ENCODE data around the gene ARHGAP10. TPM values are rescaled to one million over a fixed set of nuclear protein-coding genes. Genes with fewer than 3 reads are reported as not detected.

The ARHGAP10 gene
- total RNA-seq, 1 experiment from 2014 or later: 9.0 TPM

DNA sequence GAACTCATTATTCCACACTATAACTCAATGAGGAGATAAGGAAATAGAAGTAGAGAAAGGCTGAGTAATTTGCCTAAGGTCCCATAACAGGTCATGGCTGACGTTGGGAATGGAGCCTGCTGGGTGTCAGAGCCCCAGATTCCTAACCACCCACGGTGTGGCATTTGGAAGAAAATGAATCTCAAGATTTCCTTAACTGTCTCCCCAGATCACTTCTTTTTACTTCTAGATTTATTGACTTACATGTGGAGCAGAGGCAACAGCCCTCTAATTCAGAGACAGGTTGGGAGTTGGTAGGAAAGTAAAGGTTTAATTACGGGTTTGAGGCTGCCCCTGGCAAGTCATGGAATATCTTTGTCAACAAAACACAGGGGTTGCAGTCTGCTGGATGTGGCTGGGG is 134.0 kb downstream of the ARHGAP10 start:
- no peak overlapping the region for H3K4me2 ChIP-seq (ENCODE audit: low read length)
- BruUV-seq (replicated peaks): no TSS peak
- no peak overlapping the region for H2AFZ ChIP-seq (ENCODE audit: low read length)
- no peak for ATAC-seq
- no peaks in the 10 kb centered on the region for H3K9me3 ChIP-seq (ENCODE audit: low read length)
- TF ChIP-seq EZH2 (IDR thresholded peaks at IDR 0.05; ENCODE audit: low read length, unreplicated experiment) (no peak), EZH2phosphoT487 (IDR thresholded peaks at IDR 0.05; ENCODE audit: borderline replicate concordance, low read length) (no peak)
- TF ChIP-seq, protein P1, sequence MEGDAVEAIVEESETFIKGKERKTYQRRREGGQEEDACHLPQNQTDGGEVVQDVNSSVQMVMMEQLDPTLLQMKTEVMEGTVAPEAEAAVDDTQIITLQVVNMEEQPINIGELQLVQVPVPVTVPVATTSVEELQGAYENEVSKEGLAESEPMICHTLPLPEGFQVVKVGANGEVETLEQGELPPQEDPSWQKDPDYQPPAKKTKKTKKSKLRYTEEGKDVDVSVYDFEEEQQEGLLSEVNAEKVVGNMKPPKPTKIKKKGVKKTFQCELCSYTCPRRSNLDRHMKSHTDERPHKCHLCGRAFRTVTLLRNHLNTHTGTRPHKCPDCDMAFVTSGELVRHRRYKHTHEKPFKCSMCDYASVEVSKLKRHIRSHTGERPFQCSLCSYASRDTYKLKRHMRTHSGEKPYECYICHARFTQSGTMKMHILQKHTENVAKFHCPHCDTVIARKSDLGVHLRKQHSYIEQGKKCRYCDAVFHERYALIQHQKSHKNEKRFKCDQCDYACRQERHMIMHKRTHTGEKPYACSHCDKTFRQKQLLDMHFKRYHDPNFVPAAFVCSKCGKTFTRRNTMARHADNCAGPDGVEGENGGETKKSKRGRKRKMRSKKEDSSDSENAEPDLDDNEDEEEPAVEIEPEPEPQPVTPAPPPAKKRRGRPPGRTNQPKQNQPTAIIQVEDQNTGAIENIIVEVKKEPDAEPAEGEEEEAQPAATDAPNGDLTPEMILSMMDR (conservative IDR thresholded peaks at IDR 0.05; ENCODE audit: low read depth, low read length): no peak
- no peaks in the 10 kb centered on the region for H3F3A ChIP-seq (ENCODE audit: low read length, unreplicated experiment)
- peaks cover 2% of the 10 kb centered on the region; the same call in 1 of the 2 replicates for H3K36me3 ChIP-seq (ENCODE audit: low read depth, low read length)
- no peaks in the 10 kb centered on the region for H3K79me2 ChIP-seq (ENCODE audit: low read length)
- no peaks in the 10 kb centered on the region for H3K27me3 ChIP-seq (ENCODE audit: low read length)
- no peak overlapping the region for H3K4me3 ChIP-seq (ENCODE audit: low read length)
- H3K9ac ChIP-seq (ENCODE audit: low read length): no peak overlapping the region
- CTCF ChIA-PET: interaction anchor here (0.6 kb wide), 1 partner anchor 59 kb away, joined by 4 read pairs; no protein-coding TSS in a partner anchor
- no peaks in the 10 kb centered on the region for H4K20me1 ChIP-seq (ENCODE audit: low read length)
- no peaks in the 10 kb centered on the region for H3K4me1 ChIP-seq (ENCODE audit: insufficient read depth, low read length)
- DNase-seq: no peak
- no peaks in the 10 kb centered on the region for H3K9me2 ChIP-seq (replicated peaks; ENCODE audit: low read length)
- intact Hi-C loops (cut with micrococcal nuclease): loop anchor here (1.0 to 10.0 kb wide), 7 partner anchors 94 to 849 kb away; no protein-coding TSS in a partner anchor
- POLR2A ChIA-PET (ENCODE audit: unreplicated experiment): no interaction called here
- H3K27ac ChIP-seq (ENCODE audit: low read length): no peak overlapping the region

DNA sequence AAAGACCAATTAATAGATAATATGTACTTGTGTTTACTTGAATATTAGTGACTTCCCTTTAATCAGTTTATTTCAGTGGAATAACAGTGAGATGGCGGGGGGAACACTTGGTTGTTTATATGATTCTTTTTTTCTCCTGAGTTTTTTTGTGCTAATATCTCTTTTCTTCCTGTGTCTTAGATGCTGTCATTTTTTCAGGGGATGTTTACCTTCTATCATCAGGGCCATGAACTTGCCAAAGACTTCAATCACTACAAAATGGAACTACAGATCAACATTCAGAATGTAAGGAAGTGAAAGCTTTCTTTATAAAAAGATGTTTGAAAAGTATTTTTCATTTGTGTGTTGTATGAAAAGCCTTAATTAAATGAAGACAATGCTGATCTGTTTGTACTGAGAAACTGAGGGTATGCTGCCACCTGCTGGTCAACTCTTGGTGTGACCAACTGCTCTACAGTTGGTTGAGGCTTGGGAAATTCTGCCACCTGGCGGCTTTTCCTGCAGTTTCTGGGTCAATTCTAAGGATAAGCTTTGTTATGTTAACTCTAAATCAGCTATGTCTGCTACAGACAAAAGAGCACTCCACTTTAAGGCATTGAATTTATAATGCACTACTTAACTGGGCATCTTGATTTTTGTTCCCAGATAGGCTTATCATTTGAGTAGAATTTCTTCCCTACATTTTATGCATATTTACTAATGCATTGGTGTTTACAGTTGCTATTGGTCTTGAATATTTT is 134.8 kb downstream of the ARHGAP10 start:
- H3K27me3 ChIP-seq (ENCODE audit: low read length): no peaks in the 10 kb centered on the region
- TF ChIP-seq EZH2 (IDR thresholded peaks at IDR 0.05; ENCODE audit: low read length, unreplicated experiment) (no peak), EZH2phosphoT487 (IDR thresholded peaks at IDR 0.05; ENCODE audit: borderline replicate concordance, low read length) (no peak)
- TF ChIP-seq, protein P1 (conservative IDR thresholded peaks at IDR 0.05; ENCODE audit: low read depth, low read length): peak; percentile 99
- H3K4me1 ChIP-seq (ENCODE audit: insufficient read depth, low read length): no peaks in the 10 kb centered on the region
- CTCF ChIA-PET: interaction anchor here (0.6 to 1.4 kb wide), 22 partner anchors 10 to 847 kb away, joined by 3 to 9 read pairs (median 3); partner anchors contain the start of gene ARHGAP10
- POLR2A ChIA-PET (ENCODE audit: unreplicated experiment): interaction anchor here (0.7 kb wide), 2 partner anchors 41 to 79 kb away, joined by 3 to 4 read pairs; no protein-coding TSS in a partner anchor
- no peak overlapping the region for H2AFZ ChIP-seq (ENCODE audit: low read length)
- H3K4me2 ChIP-seq (ENCODE audit: low read length): no peak overlapping the region
- H3K9ac ChIP-seq (ENCODE audit: low read length): no peak overlapping the region
- H3K4me3 ChIP-seq (ENCODE audit: low read length): no peak overlapping the region
- H3K79me2 ChIP-seq (ENCODE audit: low read length): no peaks in the 10 kb centered on the region
- BruUV-seq (replicated peaks): no TSS peak
- ATAC-seq (peak; percentile 88), DNase-seq (peak; percentile 89)
- H3K9me2 ChIP-seq (replicated peaks; ENCODE audit: low read length): no peaks in the 10 kb centered on the region
- no peaks in the 10 kb centered on the region for H4K20me1 ChIP-seq (ENCODE audit: low read length)
- H3F3A ChIP-seq (ENCODE audit: low read length, unreplicated experiment): no peaks in the 10 kb centered on the region
- H3K9me3 ChIP-seq (ENCODE audit: low read length): no peaks in the 10 kb centered on the region
- peaks cover 2% of the 10 kb centered on the region; the same call in 1 of the 2 replicates for H3K36me3 ChIP-seq (ENCODE audit: low read depth, low read length)
- intact Hi-C loops (cut with micrococcal nuclease): loop anchor here (1.0 to 10.0 kb wide), 7 partner anchors 94 to 849 kb away; no protein-coding TSS in a partner anchor
- no peak overlapping the region for H3K27ac ChIP-seq (ENCODE audit: low read length)

DNA sequence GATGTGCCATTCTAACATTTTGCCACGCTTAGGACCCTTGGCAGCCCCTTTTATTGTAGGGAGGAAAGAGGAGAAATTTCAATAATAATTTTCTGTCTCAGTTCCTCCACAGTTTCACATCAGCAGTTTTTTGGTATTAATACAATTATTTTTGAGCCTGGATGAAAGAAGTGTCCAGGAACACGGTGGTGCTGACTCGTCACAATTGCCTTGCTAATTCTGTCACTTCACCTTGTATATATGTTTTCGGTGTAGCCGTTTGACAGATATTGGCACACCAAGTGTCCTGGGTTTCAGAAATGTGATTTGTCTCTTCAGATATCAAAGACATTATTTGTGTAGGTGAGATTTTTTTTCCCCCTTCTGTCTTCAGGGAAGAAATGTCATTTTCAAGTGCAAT is 142.2 kb downstream of the ARHGAP10 start:
- Histone ChIP-seq H3K4me1 (ENCODE audit: insufficient read depth, low read length) (no peaks in the 10 kb centered on the region), H3K27ac (ENCODE audit: low read length) (no peak overlapping the region), H3K9ac (ENCODE audit: low read length) (no peak overlapping the region), H3K4me3 (ENCODE audit: low read length) (no peak overlapping the region), H2AFZ (ENCODE audit: low read length) (no peak overlapping the region), H3K27me3 (ENCODE audit: low read length) (no peaks in the 10 kb centered on the region), H3K9me2 (replicated peaks; ENCODE audit: low read length) (no peaks in the 10 kb centered on the region), H4K20me1 (ENCODE audit: low read length) (no peaks in the 10 kb centered on the region), H3K4me2 (ENCODE audit: low read length) (no peak overlapping the region), H3F3A (ENCODE audit: low read length, unreplicated experiment) (no peaks in the 10 kb centered on the region), H3K36me3 (ENCODE audit: low read depth, low read length) (no peaks in the 10 kb centered on the region), H3K79me2 (ENCODE audit: low read length) (no peaks in the 10 kb centered on the region), H3K9me3 (ENCODE audit: low read length) (no peaks in the 10 kb centered on the region)
- no TSS peak for BruUV-seq (replicated peaks)
- ChIA-PET POLR2A (ENCODE audit: unreplicated experiment) (interaction anchor here (0.6 kb wide), 1 partner anchor 8 kb away, joined by 4 read pairs; no protein-coding TSS in a partner anchor), CTCF (no interaction called here)
- TF ChIP-seq EZH2 (IDR thresholded peaks at IDR 0.05; ENCODE audit: low read length, unreplicated experiment) (no peak), EZH2phosphoT487 (IDR thresholded peaks at IDR 0.05; ENCODE audit: borderline replicate concordance, low read length) (no peak)
- TF ChIP-seq, protein P1 (conservative IDR thresholded peaks at IDR 0.05; ENCODE audit: low read depth, low read length): no peak
- ATAC-seq: no peak
- DNase-seq: no peak
- intact Hi-C loops (cut with micrococcal nuclease): no loop called here
